ENCODE data around the gene CLEC18A.

DNA sequence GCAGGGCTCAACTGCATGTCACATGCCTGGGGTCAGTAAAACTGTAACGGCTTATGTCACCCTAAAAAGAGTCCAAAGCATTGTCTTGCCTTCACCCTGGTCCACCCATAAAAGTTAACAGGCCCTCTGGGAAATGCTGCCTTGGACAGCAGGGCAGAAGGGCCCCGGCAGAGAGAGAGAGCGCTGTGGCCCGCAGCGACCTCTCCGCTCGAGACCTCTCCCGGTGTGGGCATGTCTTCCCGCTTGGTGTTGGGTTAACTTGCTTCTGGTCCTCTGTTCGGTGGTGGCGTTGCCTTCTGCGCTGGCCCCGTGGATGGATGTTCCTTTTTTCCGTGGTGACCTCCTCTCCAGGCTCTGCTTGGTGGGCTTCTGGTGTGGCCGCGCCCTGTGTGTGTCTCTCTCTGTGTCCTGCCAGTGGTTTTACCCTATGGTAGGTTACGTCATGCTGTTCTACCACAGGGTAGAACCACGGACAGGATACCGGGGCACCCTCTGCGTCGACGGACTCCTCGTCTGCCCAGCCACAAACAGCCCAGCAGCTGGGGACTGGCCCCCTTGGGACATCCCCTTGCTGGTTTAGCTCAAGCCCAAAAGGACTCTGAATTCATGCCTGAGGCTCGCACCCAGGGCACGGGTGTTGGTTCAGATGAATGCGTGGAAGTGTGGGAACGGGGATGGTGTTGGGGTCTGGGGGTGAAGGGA is 18.3 kb upstream of the CLEC18A start:
- TF ChIP-seq ZC3H10 (CRISPR knock-in tag; IDR thresholded peaks at IDR 0.05): no peak
- TF ChIP-seq, protein P1, sequence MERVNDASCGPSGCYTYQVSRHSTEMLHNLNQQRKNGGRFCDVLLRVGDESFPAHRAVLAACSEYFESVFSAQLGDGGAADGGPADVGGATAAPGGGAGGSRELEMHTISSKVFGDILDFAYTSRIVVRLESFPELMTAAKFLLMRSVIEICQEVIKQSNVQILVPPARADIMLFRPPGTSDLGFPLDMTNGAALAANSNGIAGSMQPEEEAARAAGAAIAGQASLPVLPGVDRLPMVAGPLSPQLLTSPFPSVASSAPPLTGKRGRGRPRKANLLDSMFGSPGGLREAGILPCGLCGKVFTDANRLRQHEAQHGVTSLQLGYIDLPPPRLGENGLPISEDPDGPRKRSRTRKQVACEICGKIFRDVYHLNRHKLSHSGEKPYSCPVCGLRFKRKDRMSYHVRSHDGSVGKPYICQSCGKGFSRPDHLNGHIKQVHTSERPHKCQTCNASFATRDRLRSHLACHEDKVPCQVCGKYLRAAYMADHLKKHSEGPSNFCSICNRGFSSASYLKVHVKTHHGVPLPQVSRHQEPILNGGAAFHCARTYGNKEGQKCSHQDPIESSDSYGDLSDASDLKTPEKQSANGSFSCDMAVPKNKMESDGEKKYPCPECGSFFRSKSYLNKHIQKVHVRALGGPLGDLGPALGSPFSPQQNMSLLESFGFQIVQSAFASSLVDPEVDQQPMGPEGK (CRISPR knock-in tag; IDR thresholded peaks at IDR 0.05; ENCODE audit: borderline replicate concordance): no peak
- no peak for TF ChIP-seq RARB (CRISPR knock-in tag; IDR thresholded peaks at IDR 0.05)
- no peak for TF ChIP-seq ZFP3 (CRISPR knock-in tag; IDR thresholded peaks at IDR 0.05)
- no peak for TF ChIP-seq ARNTL (CRISPR knock-in tag; IDR thresholded peaks at IDR 0.05; ENCODE audit: borderline replicate concordance, low read depth)
- no peak for TF ChIP-seq ZNF70 (CRISPR knock-in tag; IDR thresholded peaks at IDR 0.05)
- TF ChIP-seq, protein P2, sequence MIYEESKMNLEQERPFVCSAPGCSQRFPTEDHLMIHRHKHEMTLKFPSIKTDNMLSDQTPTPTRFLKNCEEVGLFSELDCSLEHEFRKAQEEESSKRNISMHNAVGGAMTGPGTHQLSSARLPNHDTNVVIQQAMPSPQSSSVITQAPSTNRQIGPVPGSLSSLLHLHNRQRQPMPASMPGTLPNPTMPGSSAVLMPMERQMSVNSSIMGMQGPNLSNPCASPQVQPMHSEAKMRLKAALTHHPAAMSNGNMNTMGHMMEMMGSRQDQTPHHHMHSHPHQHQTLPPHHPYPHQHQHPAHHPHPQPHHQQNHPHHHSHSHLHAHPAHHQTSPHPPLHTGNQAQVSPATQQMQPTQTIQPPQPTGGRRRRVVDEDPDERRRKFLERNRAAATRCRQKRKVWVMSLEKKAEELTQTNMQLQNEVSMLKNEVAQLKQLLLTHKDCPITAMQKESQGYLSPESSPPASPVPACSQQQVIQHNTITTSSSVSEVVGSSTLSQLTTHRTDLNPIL (CRISPR knock-in tag; IDR thresholded peaks at IDR 0.05; ENCODE audit: low read depth): no peak
- TF ChIP-seq BACH2 (CRISPR knock-in tag; IDR thresholded peaks at IDR 0.05; ENCODE audit: borderline replicate concordance): no peak
- no peak for TF ChIP-seq SNAI2 (CRISPR knock-in tag; IDR thresholded peaks at IDR 0.05)
- TF ChIP-seq, protein P3, sequence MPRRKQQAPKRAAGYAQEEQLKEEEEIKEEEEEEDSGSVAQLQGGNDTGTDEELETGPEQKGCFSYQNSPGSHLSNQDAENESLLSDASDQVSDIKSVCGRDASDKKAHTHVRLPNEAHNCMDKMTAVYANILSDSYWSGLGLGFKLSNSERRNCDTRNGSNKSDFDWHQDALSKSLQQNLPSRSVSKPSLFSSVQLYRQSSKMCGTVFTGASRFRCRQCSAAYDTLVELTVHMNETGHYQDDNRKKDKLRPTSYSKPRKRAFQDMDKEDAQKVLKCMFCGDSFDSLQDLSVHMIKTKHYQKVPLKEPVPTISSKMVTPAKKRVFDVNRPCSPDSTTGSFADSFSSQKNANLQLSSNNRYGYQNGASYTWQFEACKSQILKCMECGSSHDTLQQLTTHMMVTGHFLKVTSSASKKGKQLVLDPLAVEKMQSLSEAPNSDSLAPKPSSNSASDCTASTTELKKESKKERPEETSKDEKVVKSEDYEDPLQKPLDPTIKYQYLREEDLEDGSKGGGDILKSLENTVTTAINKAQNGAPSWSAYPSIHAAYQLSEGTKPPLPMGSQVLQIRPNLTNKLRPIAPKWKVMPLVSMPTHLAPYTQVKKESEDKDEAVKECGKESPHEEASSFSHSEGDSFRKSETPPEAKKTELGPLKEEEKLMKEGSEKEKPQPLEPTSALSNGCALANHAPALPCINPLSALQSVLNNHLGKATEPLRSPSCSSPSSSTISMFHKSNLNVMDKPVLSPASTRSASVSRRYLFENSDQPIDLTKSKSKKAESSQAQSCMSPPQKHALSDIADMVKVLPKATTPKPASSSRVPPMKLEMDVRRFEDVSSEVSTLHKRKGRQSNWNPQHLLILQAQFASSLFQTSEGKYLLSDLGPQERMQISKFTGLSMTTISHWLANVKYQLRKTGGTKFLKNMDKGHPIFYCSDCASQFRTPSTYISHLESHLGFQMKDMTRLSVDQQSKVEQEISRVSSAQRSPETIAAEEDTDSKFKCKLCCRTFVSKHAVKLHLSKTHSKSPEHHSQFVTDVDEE (CRISPR knock-in tag; IDR thresholded peaks at IDR 0.05): no peak
- no peak for TF ChIP-seq ZFP30 (CRISPR knock-in tag; IDR thresholded peaks at IDR 0.05)
- TF ChIP-seq ESRRG (CRISPR knock-in tag; IDR thresholded peaks at IDR 0.05): no peak
- TF ChIP-seq CSDC2 (CRISPR knock-in tag; IDR thresholded peaks at IDR 0.05): no peak
- TF ChIP-seq OSR1 (CRISPR knock-in tag; IDR thresholded peaks at IDR 0.05): no peak
